Stimulated activated effector memory CD8-positive, alpha-beta T cell treated with anti-CD3 and anti-CD28 coated beads, Interleukin-12 subunit alpha, Interleukin-12 subunit beta, amount 100 ng/mL, for 72 hours (primary cell): ENCODE measurements around the gene CCL17.
"Not testable (repeated sequence)": the region's sequence is repeated elsewhere in the genome, so short reads cannot be mapped to it uniquely, and the experiment has no call there.

ENCODE experiments used
- ATAC-seq: fragments of 150-1000 bp; cut with Tn5 transposase; 2 replicates; pipeline ENCODE4 v1.10.0; 2021
- DNase-seq, 2 donors: peaks; one replicate each; pipeline ENCODE4 v3.0.0; 2021 to 2022; ENCODE audit warnings: low spot score in 2 of 2
- H3K27ac Mint-ChIP-seq: one replicate; pipeline ENCODE4 v1.8.0; 2022; ENCODE audit warnings: mild to moderate bottlenecking, mixed read lengths
- H3K36me3 Mint-ChIP-seq: one replicate; pipeline ENCODE4 v1.8.0; 2022; ENCODE audit warnings: mild to moderate bottlenecking, mixed read lengths
- H3K4me1 Mint-ChIP-seq: one replicate; pipeline ENCODE4 v1.8.0; 2022; ENCODE audit warnings: mixed read lengths
- H3K4me3 Mint-ChIP-seq: one replicate; pipeline ENCODE4 v1.8.0; 2022; ENCODE audit warnings: mild to moderate bottlenecking, mixed read lengths
- H3K9me3 Mint-ChIP-seq: one replicate; pipeline ENCODE4 v1.8.0; 2022; ENCODE audit warnings: mixed read lengths

Gene CCL17

DNA sequence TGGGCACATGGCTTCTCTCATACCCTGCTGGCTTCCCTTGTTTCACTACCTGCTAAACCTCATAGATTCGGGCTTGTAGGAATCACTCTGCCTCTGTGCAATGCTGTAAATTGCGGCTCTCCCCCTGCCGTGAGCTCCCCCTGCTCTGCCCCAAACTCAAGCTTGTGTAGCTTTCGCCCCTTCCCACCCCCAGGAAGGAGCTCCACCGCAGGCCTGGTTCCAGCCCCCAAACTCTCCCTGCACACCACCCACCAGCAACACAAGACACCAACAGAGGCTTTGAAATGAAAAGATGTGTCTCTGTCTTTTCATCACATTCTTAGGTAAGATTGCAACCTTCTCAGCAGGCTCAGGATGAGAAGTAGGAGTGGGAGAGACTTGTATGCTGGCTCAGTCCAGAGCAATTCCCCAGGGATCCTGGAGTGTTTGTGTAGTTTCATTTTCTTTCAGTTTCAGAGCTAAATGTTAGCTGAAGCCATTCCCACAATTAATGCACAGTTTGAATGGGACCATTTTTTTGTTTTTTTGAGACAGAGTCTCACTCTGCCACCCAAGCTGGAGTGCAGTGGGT, 18.1 kb upstream of the CCL17 start:
- Mint-ChIP-seq H3K27ac (no peak overlapping the region), H3K4me1 (peaks cover 20% of the 10 kb centered on the region), H3K9me3 (no peaks in the 10 kb centered on the region), H3K4me3 (no peak overlapping the region), H3K36me3 (no peaks in the 10 kb centered on the region)
- no peak for DNase-seq
- no peak for ATAC-seq

DNA sequence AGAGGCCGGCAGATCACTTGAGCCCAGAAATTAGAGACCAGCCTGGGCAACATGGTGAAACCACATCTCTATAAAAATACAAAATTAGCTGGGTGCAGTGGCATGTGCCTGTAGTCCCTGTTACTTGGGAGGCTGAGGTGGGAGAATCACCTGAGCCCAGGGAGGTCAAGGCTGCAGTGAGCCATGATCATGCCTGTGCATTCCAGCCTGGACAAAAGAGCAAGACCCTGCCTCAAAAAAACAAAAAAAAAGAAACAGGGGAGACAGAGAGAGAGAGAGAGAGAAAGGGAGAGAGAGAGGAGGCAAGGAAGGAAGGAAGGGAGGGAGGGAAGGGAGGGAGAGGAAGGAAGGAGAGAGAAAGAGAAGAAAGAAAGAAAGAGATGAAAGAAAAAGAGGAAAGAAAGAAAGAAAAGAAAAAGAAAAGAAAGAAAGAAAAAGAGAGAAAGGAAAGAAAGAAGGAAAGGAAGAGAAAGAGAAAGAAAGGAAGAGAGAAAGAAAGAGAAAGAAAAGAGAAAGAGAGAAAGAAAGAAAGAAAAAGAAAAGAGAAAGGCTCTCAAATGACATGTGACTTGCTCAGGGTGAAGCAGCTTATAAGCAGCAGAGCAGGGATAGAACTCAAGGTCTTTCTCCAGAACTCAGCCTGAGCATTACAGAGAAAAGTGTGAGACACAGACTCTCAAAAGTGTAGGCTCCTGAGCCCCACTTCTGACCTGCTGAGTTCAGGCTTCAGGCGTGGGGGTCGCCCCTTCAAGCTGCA, 16.8 kb upstream of the CCL17 start:
- peak overlapping the region; percentile 64 for H3K27ac Mint-ChIP-seq
- DNase-seq: no peak
- H3K4me3 Mint-ChIP-seq: peak overlapping the region; percentile 24
- no peaks in the 10 kb centered on the region for H3K36me3 Mint-ChIP-seq
- peaks cover 18% of the 10 kb centered on the region for H3K4me1 Mint-ChIP-seq
- no peaks in the 10 kb centered on the region for H3K9me3 Mint-ChIP-seq
- peak; percentile 63 for ATAC-seq

DNA sequence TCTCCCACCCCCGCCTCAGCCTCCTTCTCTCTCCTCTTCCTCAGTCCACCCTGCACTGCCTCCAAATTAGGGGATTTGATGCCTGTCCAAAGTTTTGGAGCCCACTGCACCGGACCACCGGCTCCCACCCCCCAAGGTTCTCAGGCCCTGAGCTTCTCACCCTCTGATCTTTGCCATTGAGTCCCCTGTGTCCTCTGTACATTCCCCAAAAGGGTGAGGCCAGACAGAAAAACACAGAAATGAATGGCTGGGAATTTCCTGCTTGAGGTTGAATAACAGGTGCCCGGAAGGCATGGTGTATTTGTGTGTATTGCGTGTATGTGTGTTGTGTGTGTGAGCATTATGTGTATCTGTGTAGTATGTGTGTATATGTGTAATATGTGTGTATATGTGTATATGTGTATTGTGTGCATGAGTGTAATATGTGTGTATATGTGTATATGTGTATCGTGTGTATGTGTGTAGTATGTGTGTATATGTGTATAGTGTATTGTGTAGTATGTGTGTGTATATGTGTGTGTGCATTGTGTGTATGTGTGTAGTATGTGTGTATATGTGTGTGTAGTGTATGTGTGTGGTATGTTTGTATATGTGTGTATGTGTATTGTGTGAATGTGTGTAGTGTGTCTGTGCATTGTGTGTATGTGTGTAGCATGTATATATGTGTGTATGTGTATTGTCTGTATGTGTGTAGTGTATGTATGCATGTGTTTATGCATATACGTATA, 16.0 kb upstream of the CCL17 start:
- Mint-ChIP-seq H3K36me3 (no peaks in the 10 kb centered on the region), H3K4me3 (peak overlapping the region; percentile 24), H3K27ac (peak overlapping the region; percentile 64), H3K9me3 (no peaks in the 10 kb centered on the region), H3K4me1 (peaks cover 18% of the 10 kb centered on the region)
- no peak for DNase-seq
- ATAC-seq: peak; percentile 70

DNA sequence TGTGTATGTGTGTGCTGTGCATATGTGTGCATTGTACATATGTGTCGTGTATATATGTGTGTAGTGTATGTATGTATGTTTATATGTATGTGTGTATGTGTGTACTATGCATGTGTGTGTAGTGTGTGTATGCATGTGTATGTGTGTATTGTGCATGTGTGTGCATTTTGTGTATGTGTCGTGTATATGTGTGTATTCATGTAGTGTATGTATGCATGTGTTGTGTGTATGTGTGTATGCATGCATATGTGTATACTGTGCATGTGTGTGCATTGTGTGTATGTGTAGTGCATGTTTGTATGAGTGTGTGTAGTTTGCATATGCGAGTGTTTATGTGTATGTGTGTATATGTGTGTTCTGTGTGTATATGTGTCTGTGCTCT, 15.5 kb upstream of the CCL17 start:
- no peak overlapping the region for H3K27ac Mint-ChIP-seq
- DNase-seq (no peak), ATAC-seq (no peak)
- H3K4me1 Mint-ChIP-seq: peaks cover 18% of the 10 kb centered on the region
- H3K4me3 Mint-ChIP-seq: no peak overlapping the region
- no peaks in the 10 kb centered on the region for H3K36me3 Mint-ChIP-seq
- no peaks in the 10 kb centered on the region for H3K9me3 Mint-ChIP-seq

DNA sequence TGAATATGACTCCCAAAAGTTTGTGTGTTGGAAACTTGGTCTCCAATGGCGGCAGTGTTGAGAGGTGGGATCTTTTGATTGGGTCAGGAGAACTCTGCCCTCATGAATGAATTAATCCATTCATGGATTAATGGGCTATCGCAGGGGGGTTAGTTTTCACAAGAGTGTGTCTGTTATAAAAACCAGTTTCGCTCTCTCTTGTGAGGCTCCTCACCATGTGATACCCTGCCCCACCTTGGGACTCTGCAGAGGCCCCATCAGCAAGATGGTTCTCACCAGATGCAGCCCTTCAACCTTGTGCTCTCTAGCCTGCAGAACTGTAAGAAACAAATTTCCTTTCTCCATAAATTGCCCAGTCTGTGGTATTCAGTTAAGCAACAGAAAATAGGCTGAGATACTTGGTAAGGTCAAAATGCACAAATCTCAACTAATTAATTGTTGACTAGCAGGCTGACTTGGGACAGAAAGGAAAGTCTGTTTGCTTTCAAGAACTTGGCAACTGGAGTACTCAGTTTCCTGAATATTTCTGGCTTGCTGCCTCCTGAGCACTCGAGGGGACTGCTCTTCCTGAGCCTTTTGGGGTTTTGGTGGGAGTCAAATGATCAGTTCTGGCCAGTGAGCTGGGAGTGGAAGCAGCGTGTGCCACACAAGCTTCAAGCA, 13.8 kb upstream of the CCL17 start:
- Mint-ChIP-seq H3K36me3 (no peaks in the 10 kb centered on the region), H3K9me3 (no peaks in the 10 kb centered on the region), H3K4me1 (peaks cover 18% of the 10 kb centered on the region), H3K27ac (no peak overlapping the region), H3K4me3 (no peak overlapping the region)
- no peak for ATAC-seq
- DNase-seq: no peak

DNA sequence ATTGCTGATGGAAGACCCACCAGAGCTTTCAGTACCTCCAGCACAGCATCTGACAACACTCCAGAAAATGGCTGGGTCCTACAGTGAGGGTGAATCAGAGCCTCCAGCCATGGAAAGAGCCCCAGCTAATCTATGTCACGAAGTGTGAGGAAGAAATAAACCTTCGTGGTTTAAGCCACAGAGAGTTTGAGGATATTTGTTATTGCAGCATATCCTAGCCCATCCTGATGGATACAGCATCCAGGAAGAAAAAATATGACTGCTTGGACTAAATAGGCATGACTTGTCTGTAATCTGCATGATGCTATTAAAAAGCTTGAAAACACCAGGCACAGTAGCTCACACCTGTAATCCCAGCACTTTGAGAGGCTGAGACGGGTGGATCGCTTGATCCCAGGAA, 13.3 kb upstream of the CCL17 start:
- no peak for ATAC-seq
- Mint-ChIP-seq H3K27ac (no peak overlapping the region), H3K4me1 (peaks cover 18% of the 10 kb centered on the region), H3K4me3 (no peak overlapping the region), H3K9me3 (no peaks in the 10 kb centered on the region), H3K36me3 (no peaks in the 10 kb centered on the region)
- DNase-seq: no peak

DNA sequence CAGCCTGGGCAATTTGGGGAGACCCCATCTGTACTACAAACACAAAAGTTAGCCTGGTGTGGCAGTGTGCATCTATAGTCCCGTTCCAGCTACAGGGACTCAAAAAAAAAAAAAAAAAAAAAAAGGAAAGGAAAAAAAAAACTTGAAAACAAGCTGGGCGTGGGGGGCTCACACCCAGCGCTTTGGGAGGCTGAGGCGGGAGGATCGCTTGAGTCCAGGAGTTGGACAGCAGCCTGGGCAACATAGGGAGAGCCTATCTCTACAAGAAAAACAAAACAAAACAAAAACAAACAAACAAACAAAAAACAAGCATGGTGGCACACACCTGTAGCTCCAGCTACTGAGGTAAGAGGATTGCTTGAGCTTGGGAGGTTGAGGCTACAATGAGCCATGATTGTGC, 12.9 kb upstream of the CCL17 start:
- ATAC-seq (no peak), DNase-seq (no peak)
- no peak overlapping the region for H3K4me3 Mint-ChIP-seq
- H3K36me3 Mint-ChIP-seq: no peaks in the 10 kb centered on the region
- H3K9me3 Mint-ChIP-seq: no peaks in the 10 kb centered on the region
- H3K27ac Mint-ChIP-seq: no peak overlapping the region
- H3K4me1 Mint-ChIP-seq: peaks cover 18% of the 10 kb centered on the region

DNA sequence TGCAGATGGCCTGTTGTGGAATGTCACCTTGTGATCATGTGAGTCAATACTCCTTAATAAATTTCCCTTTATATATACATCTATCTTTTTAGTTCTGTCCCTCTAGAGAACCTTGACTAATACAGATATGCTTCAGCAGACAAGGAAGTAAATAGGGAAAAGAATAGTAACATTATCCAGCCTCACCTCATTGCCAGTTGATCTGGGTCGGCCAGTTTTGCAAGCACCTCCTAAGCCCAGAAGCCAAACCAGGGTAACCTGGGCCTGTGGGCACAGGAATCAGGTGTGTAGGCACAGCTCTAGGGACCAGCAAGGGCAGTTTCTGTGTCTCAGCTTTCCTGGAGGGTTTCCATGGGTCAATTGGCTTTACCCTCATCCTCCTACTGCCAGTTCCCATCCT, 11.9 kb upstream of the CCL17 start:
- H3K27ac Mint-ChIP-seq: no peak overlapping the region
- DNase-seq (no peak), ATAC-seq (no peak)
- no peaks in the 10 kb centered on the region for H3K36me3 Mint-ChIP-seq
- no peak overlapping the region for H3K4me3 Mint-ChIP-seq
- H3K4me1 Mint-ChIP-seq: peaks cover 14% of the 10 kb centered on the region
- H3K9me3 Mint-ChIP-seq: no peaks in the 10 kb centered on the region

DNA sequence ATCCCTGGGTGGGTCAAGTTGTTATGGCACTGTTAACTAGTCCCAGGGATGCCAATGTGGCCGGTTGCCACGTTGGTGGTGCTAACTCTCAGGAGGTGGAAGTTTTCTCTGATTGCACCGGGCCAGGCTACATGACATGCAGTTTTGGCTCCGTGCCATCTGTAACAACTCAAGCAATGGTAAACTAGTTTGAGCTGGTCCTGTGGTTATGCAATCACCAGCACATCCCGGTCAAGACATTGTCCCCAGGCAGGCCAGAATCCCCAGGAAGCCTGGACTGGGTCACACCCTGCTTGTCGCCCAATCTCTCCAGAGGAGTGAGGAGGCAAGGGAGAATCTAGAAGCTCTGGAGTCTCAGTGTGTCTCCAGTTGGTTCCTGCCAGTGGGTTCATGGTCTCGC, 10.1 kb upstream of the CCL17 start:
- no peak overlapping the region for H3K4me3 Mint-ChIP-seq
- H3K36me3 Mint-ChIP-seq: no peaks in the 10 kb centered on the region
- no peaks in the 10 kb centered on the region for H3K4me1 Mint-ChIP-seq
- no peak for DNase-seq
- H3K9me3 Mint-ChIP-seq: no peaks in the 10 kb centered on the region
- ATAC-seq: no peak
- H3K27ac Mint-ChIP-seq: no peak overlapping the region

DNA sequence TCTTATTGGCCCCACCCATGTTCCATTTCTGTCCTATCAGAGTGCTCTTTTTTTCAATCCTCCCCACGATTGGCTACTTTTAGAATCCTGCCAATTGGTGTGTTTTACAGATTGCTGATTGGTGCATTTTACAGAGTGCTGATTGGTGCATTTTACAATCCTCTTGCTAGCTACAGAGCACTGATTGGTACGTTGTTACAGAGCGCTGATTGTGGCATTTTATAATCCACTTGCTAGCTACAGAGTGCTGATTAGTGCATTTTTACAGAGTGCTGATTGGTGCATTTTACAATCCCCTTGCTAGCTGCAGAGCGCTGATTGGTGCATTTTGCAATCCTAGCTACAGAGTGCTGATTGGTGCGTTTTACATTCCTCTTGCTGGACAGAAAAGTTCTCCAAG, 9.5 kb upstream of the CCL17 start:
- DNase-seq (no peak), ATAC-seq (no peak)
- Mint-ChIP-seq H3K36me3 (no peaks in the 10 kb centered on the region), H3K27ac (no peak overlapping the region), H3K9me3 (no peaks in the 10 kb centered on the region), H3K4me1 (no peaks in the 10 kb centered on the region), H3K4me3 (no peak overlapping the region)

DNA sequence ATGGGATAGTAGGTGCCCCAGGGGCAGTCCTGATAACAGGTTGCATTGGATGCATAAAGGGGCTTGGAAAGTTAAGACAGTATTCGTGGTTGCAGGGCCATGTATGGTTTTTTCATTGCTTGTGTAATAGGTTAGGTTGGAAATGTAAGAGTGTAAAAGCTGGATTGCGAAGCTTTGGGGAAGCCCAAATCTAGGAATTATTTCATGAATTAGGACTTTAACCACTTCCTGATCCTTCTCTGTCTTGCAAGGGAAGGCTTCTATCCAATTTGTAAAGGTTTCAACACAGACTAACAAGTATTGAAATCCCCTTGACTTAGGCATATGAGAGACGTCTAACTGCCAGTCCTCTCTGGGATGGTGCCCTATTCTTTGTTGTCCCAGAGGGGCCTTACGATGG, 7.8 kb upstream of the CCL17 start:
- ATAC-seq (no peak), DNase-seq (no peak)
- no peak overlapping the region for H3K4me3 Mint-ChIP-seq
- H3K9me3 Mint-ChIP-seq: no peaks in the 10 kb centered on the region
- no peaks in the 10 kb centered on the region for H3K36me3 Mint-ChIP-seq
- no peak overlapping the region for H3K27ac Mint-ChIP-seq
- no peaks in the 10 kb centered on the region for H3K4me1 Mint-ChIP-seq

DNA sequence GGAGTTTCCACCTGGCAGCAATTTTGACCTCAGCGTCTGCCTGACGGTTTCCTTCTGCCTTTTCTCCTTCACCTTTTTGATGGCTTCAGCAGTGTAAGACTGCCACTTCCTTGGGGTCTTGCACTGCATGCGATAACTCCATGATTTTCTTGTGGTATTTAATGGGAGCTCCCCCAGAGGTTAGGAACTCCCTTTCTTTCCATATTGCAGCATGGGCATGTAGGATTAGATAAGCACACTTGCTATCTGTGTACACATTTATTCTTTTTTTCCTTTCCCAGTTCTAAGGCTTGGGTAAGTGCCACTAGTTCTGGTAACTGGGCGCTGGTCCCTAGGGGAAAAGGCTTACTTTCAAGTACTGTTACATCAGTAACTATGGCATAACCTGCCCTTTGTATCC, 7.1 kb upstream of the CCL17 start:
- H3K27ac Mint-ChIP-seq, DNase-seq, H3K4me3 Mint-ChIP-seq, H3K4me1 Mint-ChIP-seq, H3K36me3 Mint-ChIP-seq, ATAC-seq, H3K9me3 Mint-ChIP-seq: not testable (repeated sequence)

DNA sequence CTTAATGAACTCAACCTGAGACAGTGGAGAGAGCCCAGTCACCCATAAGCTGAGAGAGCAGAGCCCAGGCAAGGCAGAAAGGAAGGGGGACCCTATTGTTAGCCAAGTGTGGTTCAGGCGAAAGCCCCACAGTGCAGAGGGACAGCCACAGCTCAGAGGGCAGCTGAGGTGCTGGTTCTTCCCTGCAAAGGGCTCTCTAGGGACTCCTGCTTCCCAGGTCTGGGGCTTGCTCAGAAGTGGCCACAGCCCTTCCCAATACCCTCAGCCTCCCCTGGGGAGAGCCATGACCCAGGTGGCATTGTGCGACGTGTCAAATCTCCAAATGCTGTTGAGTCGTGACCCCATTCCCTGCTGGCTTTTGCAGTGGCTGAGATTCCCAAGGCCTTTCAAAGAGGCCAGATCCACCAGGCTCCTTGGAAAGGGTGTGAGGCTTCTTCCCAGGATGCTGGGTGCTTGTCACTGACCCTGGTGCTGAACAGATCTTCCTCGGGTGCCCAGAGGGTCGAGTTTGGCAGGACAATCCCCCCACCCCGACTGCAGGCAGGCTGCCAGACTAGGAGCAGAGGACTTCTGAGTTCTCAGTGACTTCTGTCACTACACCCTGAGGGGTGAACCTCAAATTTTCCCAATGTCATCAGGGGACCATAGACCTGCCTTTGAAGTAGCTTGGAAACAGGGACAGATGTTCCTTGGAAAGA, 2.5 kb upstream of the CCL17 start:
- Mint-ChIP-seq H3K36me3 (peaks cover 5% of the 10 kb centered on the region), H3K9me3 (no peaks in the 10 kb centered on the region), H3K4me3 (no peak overlapping the region), H3K27ac (no peak overlapping the region), H3K4me1 (peaks cover 10% of the 10 kb centered on the region)
- ATAC-seq (peak; percentile 42), DNase-seq (no peak)

DNA sequence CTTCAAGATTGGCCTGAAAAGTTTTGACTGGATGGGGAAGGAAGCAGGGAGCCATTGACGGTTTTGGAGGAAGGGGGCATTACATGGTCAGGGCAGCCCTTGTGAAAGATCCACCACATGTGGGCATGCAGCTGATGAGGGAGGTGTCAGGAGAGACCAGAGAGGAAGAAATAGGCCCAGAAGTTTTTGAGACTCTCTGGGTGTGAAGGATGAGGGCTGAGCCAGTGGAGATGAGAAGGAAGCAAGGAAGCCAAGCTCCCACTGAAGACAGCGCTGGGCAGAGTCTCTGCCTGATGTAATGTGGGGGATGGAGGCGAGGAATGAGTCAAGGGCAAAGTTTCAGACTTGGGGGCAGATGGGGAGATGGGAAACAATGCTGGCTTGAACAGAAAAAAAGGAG, 530 bp downstream of the CCL17 start:
- H3K27ac Mint-ChIP-seq: peak overlapping the region; percentile 9
- ATAC-seq (peak; percentile 20), DNase-seq (no peak)
- H3K9me3 Mint-ChIP-seq: no peaks in the 10 kb centered on the region
- peaks cover 5% of the 10 kb centered on the region for H3K36me3 Mint-ChIP-seq
- no peak overlapping the region for H3K4me3 Mint-ChIP-seq
- H3K4me1 Mint-ChIP-seq: peaks cover 10% of the 10 kb centered on the region

DNA sequence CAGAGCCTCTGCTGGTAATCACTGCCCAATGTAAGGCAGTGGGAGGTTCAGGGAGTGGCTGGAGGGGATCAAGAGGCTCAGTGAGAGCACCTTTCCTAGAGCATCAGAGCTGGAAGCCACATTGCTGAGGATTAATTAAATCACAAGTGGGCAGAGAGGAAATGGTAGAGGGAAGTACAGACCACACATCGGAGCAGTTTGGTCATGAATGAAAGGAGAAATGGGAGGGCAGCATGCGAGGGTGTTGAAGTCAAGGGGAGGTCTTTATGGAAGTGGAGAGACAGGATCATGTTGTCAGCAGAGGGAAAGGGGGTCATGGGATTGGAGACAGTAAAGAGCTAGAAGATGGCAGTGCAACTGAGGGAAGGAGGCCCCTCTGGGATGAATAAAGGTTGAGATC, 2.3 kb downstream of the CCL17 start:
- no peak for ATAC-seq
- H3K27ac Mint-ChIP-seq: no peak overlapping the region
- no peaks in the 10 kb centered on the region for H3K9me3 Mint-ChIP-seq
- no peak overlapping the region for H3K4me3 Mint-ChIP-seq
- H3K4me1 Mint-ChIP-seq: peaks cover 10% of the 10 kb centered on the region
- peaks cover 5% of the 10 kb centered on the region for H3K36me3 Mint-ChIP-seq
- no peak for DNase-seq
